Keratinocyte (primary cell): ENCODE results near the gene DMRTA2. TPM values are rescaled to one million over a fixed set of nuclear protein-coding genes. Genes with fewer than 3 reads are reported as not detected.

Source experiments
- DNase-seq: peaks from one replicate; pipeline ENCODE4 v3.0.0-alpha.2; 2011; ENCODE audit warnings: low read depth, missing footprints, low spot score
- FAIRE-seq: peaks from 2 replicates; lab custom pipeline; 2011; peaks lifted over from hg19 to GRCh38; lab: Jason Lieb, UNC
- H2AFZ ChIP-seq: 2 replicates; pipeline ENCODE4 v1.6.0; 2012; ENCODE audit warnings: low read length, control low read depth, inconsistent platforms; ENCODE audit not compliant: control insufficient read depth
- H3K27ac ChIP-seq: 2 replicates; pipeline ENCODE4 v1.5.1; 2011; ENCODE audit warnings: low read length; ENCODE audit not compliant: control insufficient read depth, insufficient read depth
- H3K27me3 ChIP-seq: 3 replicates; pipeline ENCODE4 v1.6.0; 2011; ENCODE audit warnings: low read length; ENCODE audit not compliant: control insufficient read depth, insufficient read depth; ENCODE audit errors: extremely low read depth
- H3K36me3 ChIP-seq, 2 experiments: 2 replicates in 1 of 2; 3 replicates in 1 of 2; pipeline ENCODE4 v1.5.1; 2011; ENCODE audit warnings: low read length in 2 of 2, mild to moderate bottlenecking in 1 of 2; ENCODE audit not compliant: control insufficient read depth in 2 of 2, insufficient read depth in 2 of 2; ENCODE audit errors: extremely low read depth in 1 of 2
- H3K4me1 ChIP-seq: 3 replicates; pipeline ENCODE4 v1.5.1; 2011; ENCODE audit warnings: low read length; ENCODE audit not compliant: control insufficient read depth, insufficient read depth; ENCODE audit errors: extremely low read depth
- H3K4me2 ChIP-seq: 3 replicates; pipeline ENCODE4 v1.6.0; 2011; ENCODE audit warnings: low read depth, low read length; ENCODE audit not compliant: control insufficient read depth, insufficient read depth; ENCODE audit errors: extremely low read depth
- H3K4me3 ChIP-seq, 3 experiments: fragments of 200-600 bp in 1 of 3; sonication (generic) in 1 of 3; 2 replicates in 2 of 3; 3 replicates in 1 of 3; pipeline ENCODE4 v1.5.1; 2011 to 2016; ENCODE audit warnings: low read length in 3 of 3, mild to moderate bottlenecking in 3 of 3, control low read depth in 2 of 3, inconsistent platforms in 1 of 3, low read depth in 1 of 3, mixed read lengths in 1 of 3, mixed run types in 1 of 3, moderate library complexity in 1 of 3; ENCODE audit not compliant: control insufficient read depth in 2 of 3, insufficient read depth in 2 of 3; ENCODE audit errors: extremely low read depth in 1 of 3
- H3K79me2 ChIP-seq: 2 replicates; pipeline ENCODE4 v1.6.0; 2012; ENCODE audit warnings: low read length; ENCODE audit not compliant: control insufficient read depth, insufficient read depth
- H3K9ac ChIP-seq: 3 replicates; pipeline ENCODE4 v1.6.0; 2011; ENCODE audit warnings: low read length; ENCODE audit not compliant: control insufficient read depth, insufficient read depth; ENCODE audit errors: extremely low read depth
- H3K9me1 ChIP-seq: 3 replicates; pipeline ENCODE4 v1.6.0; 2011; ENCODE audit warnings: low read length; ENCODE audit not compliant: control insufficient read depth, insufficient read depth; ENCODE audit errors: extremely low read depth
- H3K9me3 ChIP-seq: 2 replicates; pipeline ENCODE4 v1.5.1; 2012; ENCODE audit warnings: low read depth, low read length; ENCODE audit not compliant: control insufficient read depth
- H4K20me1 ChIP-seq: 3 replicates; pipeline ENCODE4 v1.6.0; 2011; ENCODE audit warnings: low read length; ENCODE audit not compliant: control insufficient read depth, insufficient read depth; ENCODE audit errors: extremely low read depth
- CTCF ChIP-seq, 3 experiments: IDR thresholded peaks in 1 of 3; conservative IDR thresholded peaks in 1 of 3; optimal IDR thresholded peaks in 1 of 3; 2 replicates in 2 of 3; 3 replicates in 1 of 3; pipeline versions ENCODE3 to v1.5.1; 2011; ENCODE audit warnings: low read length in 3 of 3, mild to moderate bottlenecking in 3 of 3, moderate library complexity in 2 of 3, control low read depth in 1 of 3, inconsistent platforms in 1 of 3; ENCODE audit not compliant: insufficient read depth in 2 of 3; ENCODE audit errors: extremely low read depth in 1 of 3
- EZH2 ChIP-seq: IDR thresholded peaks from one replicate; pipeline ENCODE4 v1.6.1; 2012; ENCODE audit warnings: inconsistent platforms, mild to moderate bottlenecking, low read length, moderate library complexity
- dilution Hi-C: fragments of 300-500 bp; cut with MboI; formaldehyde crosslinking; loops from one replicate; pipeline ENCODE4 v1.7.0; 2020; ENCODE audit warnings: low sequenced_read_pairs; ENCODE audit not compliant: extremely low pct_ligation_motif_present
- polyA plus RNA-seq, 5 experiments: library from polyadenylated mRNA; depleted of rRNA in 3 of 5; stranded (reverse) in 3 of 5; stranded (forward) in 1 of 5; unstranded in 1 of 5; fragments of >200 nt; gene quantifications; 1 replicate in 1 of 5; 2 replicates in 3 of 5; 3 replicates in 1 of 5; pipeline versions ENCODE4 v1.2.1 to v1.2.3, GENCODE V29; 2011 to 2012; ENCODE audit warnings: missing spikeins in 2 of 5, low read depth in 1 of 5, low replicate concordance in 1 of 5

The DMRTA2 gene
- polyA plus RNA-seq, 1 donor (not counting 4 experiments of a cell fraction or from before 2014, with no cell fraction given) = 0.01 TPM

GRCh38 chr1:50378770-50379169 is 44.5 kb downstream of the DMRTA2 start:
- Histone ChIP-seq H3K36me3 (no peaks in the 10 kb centered on the region), H4K20me1 (no peaks in the 10 kb centered on the region), H2AFZ (no peak overlapping the region), H3K4me2 (no peak overlapping the region), H3K27me3 (no peaks in the 10 kb centered on the region), H3K4me1 (no peaks in the 10 kb centered on the region), H3K27ac (no peak overlapping the region), H3K4me3 (no peak overlapping the region), H3K79me2 (no peaks in the 10 kb centered on the region), H3K9me1 (no peaks in the 10 kb centered on the region), H3K9me3 (no peaks in the 10 kb centered on the region), H3K9ac (no peak overlapping the region)
- FAIRE-seq (no peak), DNase-seq (no peak)
- no peak for TF ChIP-seq EZH2
- no peak for TF ChIP-seq CTCF (optimal IDR thresholded peaks at IDR 0.05 in 1 of 3, IDR thresholded peaks at IDR 0.05 in 1 of 3, conservative IDR thresholded peaks at IDR 0.05 in 1 of 3; ENCODE audit: extremely low read depth in 1 of 3, insufficient read depth in 2 of 3, low read length in 3 of 3)
- dilution Hi-C loops = no loop called here

- Histone ChIP-seq H3K4me3 (no peak overlapping the region), H3K9me3 (no peaks in the 10 kb centered on the region), H3K27me3 (peaks cover 21% of the 10 kb centered on the region), H3K79me2 (no peaks in the 10 kb centered on the region), H3K4me1 (no peaks in the 10 kb centered on the region), H3K4me2 (no peak overlapping the region), H4K20me1 (no peaks in the 10 kb centered on the region), H3K9ac (no peak overlapping the region), H2AFZ (no peak overlapping the region), H3K27ac (no peak overlapping the region), H3K36me3 (no peaks in the 10 kb centered on the region), H3K9me1 (no peaks in the 10 kb centered on the region)
- DNase-seq (no peak), FAIRE-seq (no peak)
- dilution Hi-C loops = no loop called here
- TF ChIP-seq CTCF (optimal IDR thresholded peaks at IDR 0.05 in 1 of 3, IDR thresholded peaks at IDR 0.05 in 1 of 3, conservative IDR thresholded peaks at IDR 0.05 in 1 of 3; ENCODE audit: extremely low read depth in 1 of 3, insufficient read depth in 2 of 3, low read length in 3 of 3) = no peak
- TF ChIP-seq EZH2 = no peak
These were observed 49.7 kb downstream of the DMRTA2 start for GRCh38 chr1:50373532-50373931.
